ENCODE results near the gene CATSPER4. TPM values are rescaled to one million over a fixed set of nuclear protein-coding genes. Genes with fewer than 3 reads are reported as not detected.

Gene CATSPER4
- total RNA-seq: not detected

GRCh38 chr1:26190373-26190987 lies at the start of gene CATSPER4:
TSS of gene CATSPER4 (plus strand) at chr1:26190602. CDS start at chr1:26190628, 26 bp downstream.
- no peaks in the 10 kb centered on the region for H3K9me3 Mint-ChIP-seq
- H3K4me3 Mint-ChIP-seq: no peak within 1 kb of the TSS
- peaks cover 2% of the 10 kb centered on the region for H3K36me3 Mint-ChIP-seq (ENCODE audit: low read depth)
- POLR2A ChIA-PET: no interaction called here
- CTCF ChIA-PET: interaction anchor here (0.6 to 2.8 kb wide), 5 partner anchors 11 to 863 kb away, joined by 3 to 9 read pairs (median 5); partner anchors contain the start of genes CEP85 and ZNF593
- H3K27ac Mint-ChIP-seq: peak within 1 kb of the TSS; percentile 82
- H3K27me3 Mint-ChIP-seq: peaks cover 2% of the 10 kb centered on the region
- no peak for DNase-seq
- H3K4me1 Mint-ChIP-seq: peaks cover 28% of the 10 kb centered on the region

- Mint-ChIP-seq H3K4me1 (peaks cover 18% of the 10 kb centered on the region), H3K27ac (no peak overlapping the region), H3K27me3 (peaks cover 3% of the 10 kb centered on the region), H3K4me3 (no peak overlapping the region), H3K36me3 (ENCODE audit: low read depth) (no peaks in the 10 kb centered on the region), H3K9me3 (no peaks in the 10 kb centered on the region)
- POLR2A ChIA-PET: no interaction called here
- CTCF ChIA-PET: interaction anchor here (0.9 to 1.7 kb wide), 4 partner anchors 13 to 41 kb away, joined by 3 to 6 read pairs (median 3); no protein-coding TSS in a partner anchor
- no peak for DNase-seq
Measured at GRCh38 chr1:26142159-26142558, 48.2 kb upstream of the CATSPER4 start.

- H3K27ac Mint-ChIP-seq: no peak overlapping the region
- peaks cover 2% of the 10 kb centered on the region for H3K4me1 Mint-ChIP-seq
- H3K4me3 Mint-ChIP-seq: no peak overlapping the region
- ChIA-PET POLR2A (interaction anchor here (1.0 kb wide), 1 partner anchor 40 kb away, joined by 3 read pairs; no protein-coding TSS in a partner anchor), CTCF (interaction anchor here (0.5 to 3.5 kb wide), 27 partner anchors 10 to 901 kb away, joined by 3 to 44 read pairs (median 5); partner anchors contain the start of genes CEP85, EXTL1, PDIK1L and ZNF593)
- no peaks in the 10 kb centered on the region for H3K36me3 Mint-ChIP-seq (ENCODE audit: low read depth)
- peaks cover 21% of the 10 kb centered on the region for H3K27me3 Mint-ChIP-seq
- no peaks in the 10 kb centered on the region for H3K9me3 Mint-ChIP-seq
- peak; percentile 83 for DNase-seq
Measured at GRCh38 chr1:26145041-26145959, 45.1 kb upstream of the CATSPER4 start.

GRCh38 chr1:26145960-26146294 lies 44.5 kb upstream of the CATSPER4 start:
- DNase-seq: no peak
- H3K4me1 Mint-ChIP-seq: peaks cover 2% of the 10 kb centered on the region
- H3K4me3 Mint-ChIP-seq: no peak overlapping the region
- ChIA-PET POLR2A (no interaction called here), CTCF (interaction anchor here (0.6 to 3.5 kb wide), 14 partner anchors 18 to 486 kb away, joined by 3 to 44 read pairs (median 6); partner anchors contain the start of gene ZNF593)
- peaks cover 21% of the 10 kb centered on the region for H3K27me3 Mint-ChIP-seq
- H3K36me3 Mint-ChIP-seq (ENCODE audit: low read depth): no peaks in the 10 kb centered on the region
- H3K9me3 Mint-ChIP-seq: no peaks in the 10 kb centered on the region
- H3K27ac Mint-ChIP-seq: no peak overlapping the region

GRCh38 chr1:26148887-26149286 lies 41.5 kb upstream of the CATSPER4 start:
- Mint-ChIP-seq H3K36me3 (ENCODE audit: low read depth) (no peaks in the 10 kb centered on the region), H3K4me3 (no peak overlapping the region), H3K9me3 (no peaks in the 10 kb centered on the region), H3K27ac (no peak overlapping the region), H3K4me1 (peaks cover 2% of the 10 kb centered on the region), H3K27me3 (peaks cover 31% of the 10 kb centered on the region)
- no peak for DNase-seq
- POLR2A ChIA-PET: no interaction called here
- CTCF ChIA-PET: interaction anchor here (0.6 to 0.7 kb wide), 2 partner anchors 40 to 46 kb away, joined by 3 read pairs; no protein-coding TSS in a partner anchor

GRCh38 chr1:26153966-26154532 lies 36.4 kb upstream of the CATSPER4 start:
- H3K9me3 Mint-ChIP-seq: no peaks in the 10 kb centered on the region
- ChIA-PET CTCF (interaction anchor here (4.0 kb wide), 1 partner anchor 10 kb away, joined by 21 read pairs; no protein-coding TSS in a partner anchor), POLR2A (no interaction called here)
- H3K27me3 Mint-ChIP-seq: peaks cover 52% of the 10 kb centered on the region
- no peak overlapping the region for H3K27ac Mint-ChIP-seq
- no peaks in the 10 kb centered on the region for H3K36me3 Mint-ChIP-seq (ENCODE audit: low read depth)
- no peak overlapping the region for H3K4me3 Mint-ChIP-seq
- peaks cover 3% of the 10 kb centered on the region for H3K4me1 Mint-ChIP-seq
- no peak for DNase-seq

- POLR2A ChIA-PET: interaction anchor here (0.6 kb wide), 1 partner anchor 120 kb away, joined by 3 read pairs; no protein-coding TSS in a partner anchor
- H3K27me3 Mint-ChIP-seq: peaks cover 55% of the 10 kb centered on the region
Measured at GRCh38 chr1:26154750-26155149, 35.7 kb upstream of the CATSPER4 start.

GRCh38 chr1:26155370-26156284 lies 34.8 kb upstream of the CATSPER4 start:
- ChIA-PET POLR2A (interaction anchor here (0.6 kb wide), 1 partner anchor 119 kb away, joined by 3 read pairs; no protein-coding TSS in a partner anchor), CTCF (interaction anchor here (0.7 to 4.0 kb wide), 6 partner anchors 11 to 261 kb away, joined by 3 to 21 read pairs (median 5); partner anchors contain the start of genes SH3BGRL3 and ZNF593)
- H3K4me1 Mint-ChIP-seq: peaks cover 3% of the 10 kb centered on the region
- no peaks in the 10 kb centered on the region for H3K9me3 Mint-ChIP-seq
- no peak overlapping the region for H3K4me3 Mint-ChIP-seq
- no peak overlapping the region for H3K27ac Mint-ChIP-seq
- no peak for DNase-seq
- H3K36me3 Mint-ChIP-seq (ENCODE audit: low read depth): no peaks in the 10 kb centered on the region
- peaks cover 51% of the 10 kb centered on the region for H3K27me3 Mint-ChIP-seq

More at GRCh38 chr1:26154750-26155149, 35.7 kb upstream of the CATSPER4 start:
- DNase-seq: no peak
- CTCF ChIA-PET: interaction anchor here (0.6 to 4.0 kb wide), 6 partner anchors 10 to 262 kb away, joined by 3 to 21 read pairs (median 4); partner anchors contain the start of gene ZNF593
- Mint-ChIP-seq H3K36me3 (ENCODE audit: low read depth) (no peaks in the 10 kb centered on the region), H3K4me3 (no peak overlapping the region), H3K4me1 (peaks cover 3% of the 10 kb centered on the region), H3K9me3 (no peaks in the 10 kb centered on the region), H3K27ac (no peak overlapping the region)

GRCh38 chr1:26156285-26157038 lies 33.9 kb upstream of the CATSPER4 start:
- Mint-ChIP-seq H3K36me3 (ENCODE audit: low read depth) (no peaks in the 10 kb centered on the region), H3K27me3 (peaks cover 54% of the 10 kb centered on the region), H3K9me3 (no peaks in the 10 kb centered on the region), H3K4me1 (peaks cover 3% of the 10 kb centered on the region), H3K27ac (no peak overlapping the region), H3K4me3 (no peak overlapping the region)
- CTCF ChIA-PET: interaction anchor here (1.0 to 4.0 kb wide), 6 partner anchors 12 to 261 kb away, joined by 4 to 21 read pairs (median 6); partner anchors contain the start of genes C1orf232, SH3BGRL3 and ZNF593
- DNase-seq: no peak
- POLR2A ChIA-PET: interaction anchor here (0.6 kb wide), 1 partner anchor 87 kb away, joined by 5 read pairs; no protein-coding TSS in a partner anchor

GRCh38 chr1:26158271-26158907 lies 32.0 kb upstream of the CATSPER4 start:
- peaks cover 59% of the 10 kb centered on the region for H3K27me3 Mint-ChIP-seq
- DNase-seq: no peak
- peaks cover 7% of the 10 kb centered on the region for H3K4me1 Mint-ChIP-seq
- no peak overlapping the region for H3K4me3 Mint-ChIP-seq
- no peak overlapping the region for H3K27ac Mint-ChIP-seq
- no peaks in the 10 kb centered on the region for H3K9me3 Mint-ChIP-seq
- POLR2A ChIA-PET: no interaction called here
- CTCF ChIA-PET: interaction anchor here (1.0 to 3.3 kb wide), 3 partner anchors 11 to 117 kb away, joined by 3 to 11 read pairs (median 3); partner anchors contain the start of genes C1orf232 and ZNF593
- no peaks in the 10 kb centered on the region for H3K36me3 Mint-ChIP-seq (ENCODE audit: low read depth)
